NCI-H460 (cell line): ENCODE measurements around the gene CUEDC2. TPM values are rescaled to one million over a fixed set of nuclear protein-coding genes. Genes with fewer than 3 reads are reported as not detected.

Source experiments
- DNase-seq: peaks from one replicate; pipeline ENCODE4 v3.0.0-alpha.2; 2016; ENCODE audit warnings: low read depth; ENCODE audit errors: extremely low read depth
- total RNA-seq: library from RNA; depleted of rRNA; stranded (reverse); fragments of >200 nt; shearing (Covaris generic); gene quantifications from 2 replicates; pipeline ENCODE4 v1.2.3, GENCODE V29; 2014

Gene CUEDC2
- total RNA-seq, 1 experiment from 2014 or later = 55.3 TPM

- DNase-seq = peak; percentile 81
Measured at GRCh38 chr10:102399217-102400021, 33.0 kb downstream of the CUEDC2 start.

- no peak for DNase-seq
Measured at GRCh38 chr10:102398172-102399020, 34.0 kb downstream of the CUEDC2 start.

- DNase-seq = no peak
Measured at GRCh38 chr10:102397222-102398171, 34.9 kb downstream of the CUEDC2 start.

GRCh38 chr10:102396730-102397151 lies 35.6 kb downstream of the CUEDC2 start:
- DNase-seq = no peak

DNA sequence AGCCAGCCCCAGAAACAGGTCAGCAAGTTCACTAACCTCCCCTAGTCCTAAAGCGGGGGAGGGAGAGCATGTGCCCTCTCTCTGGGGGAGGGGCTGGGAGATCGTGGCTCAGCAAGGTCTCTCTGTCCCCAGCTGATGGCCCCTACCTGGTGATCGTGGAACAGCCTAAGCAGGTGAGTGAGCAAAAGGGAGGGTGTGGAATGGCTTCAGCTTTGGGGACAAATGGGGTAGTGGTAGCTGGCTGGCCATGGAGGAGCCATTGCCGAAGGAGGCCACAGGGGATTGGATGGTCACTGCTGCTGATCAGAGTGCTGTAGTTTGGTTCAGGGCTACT lies 36.1 kb downstream of the CUEDC2 start:
- DNase-seq = no peak

- peak; percentile 82 for DNase-seq
Measured at GRCh38 chr10:102395400-102396316, 36.7 kb downstream of the CUEDC2 start, which contains the start of gene NFKB2. NFKB2 (plus strand) TSS chr10:102395705; CDS start chr10:102395960, 255 bp downstream.

DNA sequence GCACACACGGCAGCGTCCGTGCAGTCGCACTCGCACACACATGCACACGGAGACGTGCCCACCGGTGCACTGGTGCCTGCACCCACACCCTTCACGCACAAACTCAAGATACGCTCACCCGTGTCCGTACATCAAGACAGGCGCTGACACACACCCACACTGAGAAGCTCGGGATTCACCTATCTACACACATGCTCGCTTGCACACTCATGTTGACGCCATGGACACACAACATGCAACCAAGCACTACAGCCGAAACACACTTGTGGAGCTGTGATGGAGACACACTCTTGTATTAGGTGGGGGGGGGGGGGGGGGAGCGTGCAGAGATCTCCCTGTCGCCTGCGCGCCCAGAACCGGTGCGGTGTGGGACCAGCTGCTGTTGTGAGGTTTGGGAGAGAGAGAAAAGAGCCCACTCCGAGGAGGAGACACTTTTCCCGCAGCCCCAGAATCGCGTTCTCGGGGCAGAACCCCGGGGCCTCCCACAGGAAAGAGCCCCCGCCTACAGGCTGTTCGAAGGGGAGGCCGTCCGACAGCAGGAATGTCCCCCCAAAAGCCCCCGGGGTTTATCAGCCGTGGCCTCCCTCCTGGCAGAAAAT lies 37.5 kb downstream of the CUEDC2 start:
- peak; percentile 17 for DNase-seq

GRCh38 chr10:102394079-102394800 lies 38.1 kb downstream of the CUEDC2 start:
- DNase-seq = peak; percentile 95

DNA sequence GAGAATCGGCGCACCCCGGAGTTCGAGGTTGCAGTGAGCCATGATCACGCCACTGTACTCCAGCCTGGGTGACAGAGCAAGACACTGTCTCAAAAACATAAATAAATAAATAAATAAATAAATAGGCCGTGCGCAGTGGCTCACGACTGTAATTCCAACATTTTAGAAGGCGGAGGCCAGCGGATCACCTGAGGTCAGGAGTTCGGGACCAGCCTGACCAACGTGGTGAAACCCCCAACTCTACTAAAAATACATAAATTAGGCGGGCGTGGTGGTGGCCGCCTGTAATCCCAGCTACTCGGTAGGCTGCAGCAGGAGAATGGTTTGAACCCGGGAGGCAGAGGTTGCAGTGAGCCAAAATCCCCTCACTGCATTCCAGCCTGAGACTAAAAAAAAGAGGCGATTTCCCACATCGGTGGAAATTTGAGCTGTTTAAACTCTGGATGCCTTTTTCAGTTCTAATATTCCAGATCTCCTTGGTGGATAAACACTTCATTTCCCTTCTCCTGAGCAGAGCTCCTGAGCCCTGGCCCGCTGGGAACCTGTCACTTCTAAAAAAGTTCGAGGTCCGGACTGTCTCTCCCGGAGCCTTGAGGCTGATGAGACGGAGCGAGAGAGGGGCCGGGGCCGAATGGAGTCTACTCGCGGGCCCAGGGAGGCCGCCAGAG lies 38.8 kb downstream of the CUEDC2 start:
- DNase-seq = no peak

- no peak for DNase-seq
Measured at GRCh38 chr10:102392306-102392705, 40.1 kb downstream of the CUEDC2 start.

DNA sequence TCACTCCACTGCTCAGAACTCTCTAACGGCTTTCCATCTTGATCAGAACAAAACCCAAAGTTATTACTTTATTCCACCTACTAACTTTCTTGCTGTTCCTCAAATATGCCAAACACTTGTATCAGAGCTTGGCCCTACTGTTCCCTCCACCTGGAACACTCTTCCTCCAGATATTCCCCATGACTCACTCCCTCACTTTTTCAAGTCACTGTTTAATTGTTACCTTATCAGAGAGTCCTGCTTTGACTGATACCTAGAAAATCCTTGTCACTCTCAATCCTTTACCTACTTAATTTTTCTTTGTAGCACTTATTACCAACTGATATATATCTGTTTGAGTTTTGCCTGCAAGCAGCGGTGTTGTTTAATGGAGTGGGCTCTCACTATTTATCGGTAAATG lies 42.5 kb downstream of the CUEDC2 start:
- DNase-seq = no peak

- no peak for DNase-seq
Measured at GRCh38 chr10:102384606-102385429, 47.6 kb downstream of the CUEDC2 start.

GRCh38 chr10:102384053-102384452 lies 48.3 kb downstream of the CUEDC2 start:
- DNase-seq = no peak

GRCh38 chr10:102382871-102383270 lies 49.5 kb downstream of the CUEDC2 start:
- no peak for DNase-seq

DNA sequence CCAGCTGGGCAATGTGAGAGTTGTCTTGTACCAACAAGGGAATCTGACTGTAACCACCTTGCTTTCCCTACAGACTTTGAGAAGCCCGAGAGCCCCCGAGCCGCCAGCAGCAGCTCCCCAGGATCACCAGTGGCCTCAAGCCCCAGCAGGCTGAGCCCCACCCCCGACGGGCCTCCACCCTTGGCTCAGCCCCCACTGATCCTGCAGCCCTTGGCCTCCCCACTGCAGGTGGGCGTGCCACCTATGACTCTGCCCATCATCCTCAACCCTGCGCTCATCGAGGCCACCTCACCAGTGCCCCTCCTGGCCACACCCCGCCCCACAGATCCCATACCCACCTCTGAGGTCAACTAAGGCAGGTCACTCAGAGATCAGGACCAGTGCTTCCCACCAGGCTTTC lies 50.4 kb downstream of the CUEDC2 start:
- no peak for DNase-seq

GRCh38 chr10:102379383-102379782 lies 53.0 kb downstream of the CUEDC2 start:
- DNase-seq = no peak

DNA sequence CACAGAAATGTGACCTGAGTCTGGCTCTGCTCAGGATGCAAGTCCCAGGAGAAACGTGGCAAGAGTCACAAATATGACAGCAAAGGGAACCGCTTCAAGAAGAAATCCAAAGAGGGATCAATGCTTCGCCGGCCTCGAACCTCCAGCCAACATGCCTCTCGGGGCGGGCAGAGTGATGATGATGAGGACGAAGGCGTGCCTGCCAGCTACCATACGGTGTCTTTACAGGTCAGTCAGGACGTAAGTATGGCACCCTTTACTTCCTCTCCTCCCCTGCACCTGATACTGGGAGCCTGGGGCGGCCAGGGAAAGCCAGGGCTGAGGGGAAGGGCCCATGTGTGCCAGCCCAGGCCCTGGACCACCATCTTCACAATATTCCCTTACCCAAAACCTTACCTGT lies 55.5 kb downstream of the CUEDC2 start:
- no peak for DNase-seq
